CD14-positive monocyte (primary cell): ENCODE measurements around the gene PRPF31. TPM values are rescaled to one million over a fixed set of nuclear protein-coding genes. Genes with fewer than 3 reads are reported as not detected.

Experiments
- DNase-seq, 3 donors: peaks; one replicate each; pipeline ENCODE4 v3.0.0-alpha.2; 2011 to 2022
- H2AFZ ChIP-seq: 2 replicates; pipeline ENCODE4 v1.6.0; 2012; ENCODE audit warnings: mild to moderate bottlenecking, low read depth, low read length, inconsistent platforms; ENCODE audit not compliant: insufficient read depth, poor library complexity, severe bottlenecking
- H3K27ac ChIP-seq, 2 donors: 1 replicate in 1 of 2; 2 replicates in 1 of 2; pipeline ENCODE4 v1.5.1; 2012 to 2013; ENCODE audit warnings: low read length in 2 of 2, control low read depth in 1 of 2, inconsistent platforms in 1 of 2, low read depth in 1 of 2, mild to moderate bottlenecking in 1 of 2
- H3K27me3 ChIP-seq, 2 donors: one replicate each; pipeline versions ENCODE4 v1.6.0 to v1.6.1; 2011 to 2013; ENCODE audit warnings: low read length in 2 of 2; ENCODE audit not compliant: control insufficient read depth in 2 of 2, insufficient read depth in 2 of 2
- H3K36me3 ChIP-seq, 2 donors: replicated peaks in 1 of 2; 1 replicate in 1 of 2; 2 replicates in 1 of 2; pipeline versions ENCODE4 v1.5.1 to v1.6.1; 2012 to 2013; ENCODE audit warnings: low read length in 2 of 2, control low read depth in 1 of 2, inconsistent platforms in 1 of 2, mild to moderate bottlenecking in 1 of 2; ENCODE audit not compliant: insufficient read depth in 2 of 2, control insufficient read depth in 1 of 2
- H3K4me1 ChIP-seq, 2 donors: 1 replicate in 1 of 2; 2 replicates in 1 of 2; pipeline versions ENCODE4 v1.5.1 to v1.6.1; 2012 to 2013; ENCODE audit warnings: low read length in 2 of 2, control low read depth in 1 of 2, inconsistent platforms in 1 of 2, mild to moderate bottlenecking in 1 of 2, moderate library complexity in 1 of 2; ENCODE audit not compliant: insufficient read depth in 2 of 2, control insufficient read depth in 1 of 2
- H3K4me2 ChIP-seq: replicated peaks from 2 replicates; pipeline ENCODE3; 2012; ENCODE audit warnings: low read length, moderate library complexity, mild to moderate bottlenecking; ENCODE audit not compliant: poor library complexity, severe bottlenecking; ENCODE audit errors: extremely low read depth
- H3K4me3 ChIP-seq, 3 experiments: fragments of 200-600 bp in 1 of 3; sonication (generic) in 1 of 3; replicated peaks in 1 of 3; 1 replicate in 2 of 3; 2 replicates in 1 of 3; pipeline ENCODE4 v1.5.1; 2011 to 2013; ENCODE audit warnings: low read length in 3 of 3, mild to moderate bottlenecking in 3 of 3, control low read depth in 2 of 3, low read depth in 2 of 3, inconsistent platforms in 1 of 3, moderate library complexity in 1 of 3
- H3K79me2 ChIP-seq: 2 replicates; pipeline ENCODE4 v1.6.0; 2012; ENCODE audit warnings: mild to moderate bottlenecking, control low read depth, inconsistent platforms, low read length, moderate library complexity; ENCODE audit not compliant: insufficient read depth
- H3K9ac ChIP-seq: 2 replicates; pipeline ENCODE4 v1.6.0; 2017; ENCODE audit warnings: low read length, mild to moderate bottlenecking; ENCODE audit not compliant: insufficient read depth, poor library complexity, severe bottlenecking
- H3K9me3 ChIP-seq, 2 donors: replicated peaks in 1 of 2; 1 replicate in 1 of 2; 2 replicates in 1 of 2; pipeline versions ENCODE4 v1.5.1 to v1.6.1; 2012 to 2013; ENCODE audit warnings: low read length in 2 of 2, control low read depth in 1 of 2; ENCODE audit not compliant: control insufficient read depth in 1 of 2, insufficient read depth in 1 of 2
- H4K20me1 ChIP-seq: 2 replicates; pipeline ENCODE4 v1.6.0; 2012; ENCODE audit warnings: mild to moderate bottlenecking, low read length, control low read depth, moderate library complexity; ENCODE audit not compliant: insufficient read depth
- H3K27ac Mint-ChIP-seq, 7 donors: one replicate each; pipeline ENCODE4 v1.8.0; 2020; ENCODE audit warnings: mild to moderate bottlenecking in 7 of 7, mixed read lengths in 7 of 7, moderate library complexity in 6 of 7, inconsistent platforms in 2 of 7
- H3K27me3 Mint-ChIP-seq, 3 donors: one replicate each; pipeline ENCODE4 v1.8.0; 2021 to 2022; ENCODE audit warnings: low read depth in 3 of 3, mild to moderate bottlenecking in 3 of 3, mixed read lengths in 3 of 3, moderate library complexity in 3 of 3, inconsistent platforms in 1 of 3
- H3K36me3 Mint-ChIP-seq, 2 donors: one replicate each; pipeline ENCODE4 v1.8.0; 2020; ENCODE audit warnings: mixed read lengths in 2 of 2, inconsistent platforms in 1 of 2, mild to moderate bottlenecking in 1 of 2
- H3K4me1 Mint-ChIP-seq: one replicate; pipeline ENCODE4 v1.8.0; 2020; ENCODE audit warnings: mild to moderate bottlenecking, mixed read lengths
- H3K4me3 Mint-ChIP-seq, 2 donors: one replicate each; pipeline ENCODE4 v1.8.0; 2020; ENCODE audit warnings: mild to moderate bottlenecking in 2 of 2, mixed read lengths in 2 of 2, moderate library complexity in 1 of 2
- H3K9me3 Mint-ChIP-seq, 7 donors: one replicate each; pipeline ENCODE4 v1.8.0; 2020 to 2022; ENCODE audit warnings: mixed read lengths in 7 of 7, mild to moderate bottlenecking in 6 of 7, moderate library complexity in 6 of 7, inconsistent platforms in 2 of 7
- CTCF ChIP-seq: fragments of 200-600 bp; IDR thresholded peaks from one replicate; pipeline ENCODE4 v1.8.0; 2022; ENCODE audit warnings: antibody characterized with exemption, mild to moderate bottlenecking
- WGBS: methylation state at CpG from one replicate; pipeline ENCODE4 v1.1.5; 2013; ENCODE audit warnings: missing lambda C conversion rate; ENCODE audit not compliant: insufficient coverage; 5-methylcytosine and 5-hydroxymethylcytosine counted together
- intact Hi-C, 2 donors: fragments of 100-400 bp; cut with micrococcal nuclease; formaldehyde crosslinking; loops; one replicate each; pipeline versions ENCODE4 v1.15.0 to v1.15.1; 2023
- polyA plus RNA-seq, 3 donors: library from polyadenylated mRNA; depleted of rRNA in 1 of 3; unstranded in 2 of 3; stranded (reverse) in 1 of 3; fragments of 300-500 nt in 2 of 3; fragments of >200 nt in 1 of 3; fragmentation: Illumina TruSeq in 2 of 3; gene quantifications; 1 replicate in 2 of 3; 2 replicates in 1 of 3; pipeline ENCODE4 v1.2.3, GENCODE V29; 2012 to 2021

The PRPF31 gene
- polyA plus RNA-seq, 3 donors = 34.4 to 51.8 (median 37.6) TPM

- intact Hi-C loops = no loop called here
- Histone ChIP-seq H3K4me2 (peak overlapping the region; percentile 93), H3K9me3 (no peaks in the 10 kb centered on the region), H3K27me3 (peaks cover 0 to 3% of the 10 kb centered on the region in 2 donors), H3K79me2 (peaks cover 59% of the 10 kb centered on the region), H3K4me1 (peaks cover 28 to 39% of the 10 kb centered on the region in 2 donors), H3K27ac (peak overlapping the region in 1 of 2 donors; percentile 91), H3K9ac (peak overlapping the region; percentile 100), H3K36me3 (peaks cover 37 to 46% of the 10 kb centered on the region in 2 donors), H3K4me3 (peak overlapping the region; percentile 66 to 92 (median 87)), H4K20me1 (peaks cover 56% of the 10 kb centered on the region), H2AFZ (peak overlapping the region; percentile 70)
- WGBS = 47% methylated on average over 17 of the region's 31 CpGs
- Mint-ChIP-seq H3K27me3 (peaks cover under 1 to 12% (median 2%) of the 10 kb centered on the region in 3 donors), H3K9me3 (peaks cover 0 to 2% (median 0%) of the 10 kb centered on the region in 7 donors), H3K4me1 (peaks cover 38% of the 10 kb centered on the region), H3K27ac (peak overlapping the region; percentile 78 to 95 (median 87)), H3K36me3 (peaks cover 27 to 37% of the 10 kb centered on the region in 2 donors), H3K4me3 (peak overlapping the region; percentile 82 to 86)
- no peak for TF ChIP-seq CTCF
- DNase-seq = peak in 1 of 3 donors; percentile 18
Observed at GRCh38 chr19:54138489-54139256, 23.1 kb downstream of the PRPF31 start.

- H3K9ac ChIP-seq = no peak overlapping the region
- no peak for DNase-seq
- Mint-ChIP-seq H3K4me1 (peaks cover 31% of the 10 kb centered on the region), H3K9me3 (peaks cover 0 to 2% (median 0%) of the 10 kb centered on the region in 7 donors), H3K36me3 (peaks cover 54 to 63% of the 10 kb centered on the region in 2 donors), H3K27ac (peak overlapping the region in 2 of 7 donors; percentile 36 to 60), H3K27me3 (peaks cover 0 to 4% (median 0%) of the 10 kb centered on the region in 3 donors), H3K4me3 (no peak overlapping the region)
- peaks cover 20 to 31% of the 10 kb centered on the region in 2 donors for H3K4me1 ChIP-seq
- intact Hi-C loops = no loop called here
- H4K20me1 ChIP-seq = peaks cover 83% of the 10 kb centered on the region
- H3K27ac ChIP-seq = no peak overlapping the region
- no peaks in the 10 kb centered on the region for H3K9me3 ChIP-seq
- H2AFZ ChIP-seq = no peak overlapping the region
- no peak overlapping the region for H3K4me3 ChIP-seq
- TF ChIP-seq CTCF = no peak
- H3K36me3 ChIP-seq = peaks cover 64 to 73% of the 10 kb centered on the region in 2 donors
- no CpG with 5 or more reads among the region's 3 CpGs for WGBS
- no peak overlapping the region for H3K4me2 ChIP-seq
- no peaks in the 10 kb centered on the region for H3K27me3 ChIP-seq
- H3K79me2 ChIP-seq = peaks cover 59% of the 10 kb centered on the region
Observed at GRCh38 chr19:54141356-54141755, 25.8 kb downstream of the PRPF31 start.
